ENCODE results near the gene TUBAL3.

Gene TUBAL3

GRCh38 chr10:5343979-5344378 is 60.6 kb downstream of the TUBAL3 start:
- no peak for DNase-seq (ENCODE audit: low read depth in 1 of 2, low spot score in 1 of 2)

- no peak for DNase-seq (ENCODE audit: low read depth in 1 of 2, low spot score in 1 of 2)
Observed at GRCh38 chr10:5343561-5343960, 61.1 kb downstream of the TUBAL3 start.
